HG03064 (cell line): Measurements from ENCODE around the gene CEL.

ENCODE experiments used
- ATAC-seq: cut with Tn5 transposase; IDR thresholded peaks from one replicate; pipeline ENCODE4 v1.9.1; 2021; ENCODE audit warnings: low read depth; ENCODE audit not compliant: unreplicated experiment

The CEL gene

GRCh38 chr9:133101356-133102189 lies 39.8 kb downstream of the CEL start:
- no peak for ATAC-seq

GRCh38 chr9:133102190-133103021 lies 40.6 kb downstream of the CEL start:
- no peak for ATAC-seq

- no peak for ATAC-seq
Observed at GRCh38 chr9:133103183-133103986, 41.6 kb downstream of the CEL start.

- ATAC-seq = no peak
Observed at GRCh38 chr9:133103987-133104505, 42.3 kb downstream of the CEL start.

DNA sequence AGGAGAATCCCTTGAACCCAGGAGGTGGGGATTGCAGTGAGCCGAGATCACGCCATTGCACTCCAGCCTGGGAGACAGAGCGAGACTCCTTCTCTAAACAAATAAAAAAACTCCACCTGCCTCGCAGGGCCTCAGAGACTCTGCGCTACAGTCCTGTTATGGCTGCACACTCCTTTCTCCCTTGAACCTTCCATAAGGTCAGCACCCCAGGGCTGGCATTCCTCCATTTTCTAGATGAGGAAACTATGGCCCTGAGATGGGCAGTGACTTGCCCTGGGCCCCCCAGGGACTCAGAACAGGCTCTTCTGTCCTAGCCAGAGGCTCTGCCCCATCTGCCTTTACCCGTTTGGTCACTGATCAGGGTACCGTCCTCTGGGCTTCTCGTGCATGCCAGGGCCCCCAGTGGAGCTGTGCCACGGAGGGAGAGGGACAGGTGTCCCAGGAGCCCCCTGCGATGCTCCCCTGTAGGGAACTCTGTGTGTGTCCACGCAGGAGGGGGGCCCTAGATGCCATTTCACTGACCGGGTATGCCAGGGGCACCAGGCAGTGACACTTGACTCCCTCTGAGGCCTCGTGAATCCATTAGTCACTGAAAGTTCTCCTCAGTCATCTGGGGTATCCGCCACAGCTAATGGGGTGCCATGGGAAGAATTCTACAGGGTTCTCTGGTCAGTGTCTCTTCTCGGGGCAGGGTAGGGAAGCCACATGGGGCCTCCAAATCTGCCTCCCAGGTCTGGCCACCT lies 43.1 kb downstream of the CEL start:
- no peak for ATAC-seq

DNA sequence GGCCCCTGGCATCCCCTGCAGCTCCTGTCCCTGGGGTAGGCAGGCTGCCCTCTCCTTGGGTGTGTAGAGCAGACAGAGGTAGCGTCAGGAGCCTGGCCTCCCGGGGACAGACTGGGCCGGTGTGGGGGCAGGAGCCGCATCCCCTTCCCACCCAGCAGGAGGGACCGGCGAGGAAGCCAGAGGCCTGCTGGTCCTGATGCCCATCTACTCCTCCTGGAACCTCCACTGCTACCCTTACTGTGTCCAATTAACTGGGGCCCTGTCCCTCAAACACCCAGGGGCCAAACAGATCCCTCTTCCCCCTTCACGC lies 43.6 kb downstream of the CEL start:
- ATAC-seq = no peak

- ATAC-seq = no peak
Observed at GRCh38 chr9:133106511-133107244, 44.9 kb downstream of the CEL start.

DNA sequence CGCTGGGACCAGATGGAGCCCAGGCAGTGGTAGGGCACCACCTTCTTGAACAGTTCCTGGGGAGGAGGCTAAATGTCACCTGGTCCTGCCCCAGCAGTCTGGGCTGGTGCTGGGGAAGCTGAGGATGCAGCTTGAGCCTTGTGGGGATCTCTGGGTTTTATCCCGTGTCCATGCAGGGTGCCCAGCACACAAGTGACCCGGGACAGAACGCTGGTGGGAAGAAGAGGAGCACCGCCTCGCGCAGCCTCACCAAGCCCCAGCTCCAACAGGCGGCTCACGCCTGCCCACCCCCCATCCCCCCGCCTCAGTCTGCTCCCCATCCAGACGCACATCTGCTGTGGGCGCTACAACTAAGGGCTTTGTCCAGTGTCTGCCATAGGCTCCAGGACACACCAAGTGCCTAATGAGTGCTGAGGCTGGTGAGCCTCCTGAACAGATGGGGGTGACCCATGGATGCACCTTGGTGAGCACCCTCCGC lies 45.5 kb downstream of the CEL start:
- ATAC-seq = no peak

GRCh38 chr9:133107961-133108793 lies 46.4 kb downstream of the CEL start:
- no peak for ATAC-seq

- ATAC-seq = no peak
Observed at GRCh38 chr9:133108794-133109641, 47.2 kb downstream of the CEL start.

DNA sequence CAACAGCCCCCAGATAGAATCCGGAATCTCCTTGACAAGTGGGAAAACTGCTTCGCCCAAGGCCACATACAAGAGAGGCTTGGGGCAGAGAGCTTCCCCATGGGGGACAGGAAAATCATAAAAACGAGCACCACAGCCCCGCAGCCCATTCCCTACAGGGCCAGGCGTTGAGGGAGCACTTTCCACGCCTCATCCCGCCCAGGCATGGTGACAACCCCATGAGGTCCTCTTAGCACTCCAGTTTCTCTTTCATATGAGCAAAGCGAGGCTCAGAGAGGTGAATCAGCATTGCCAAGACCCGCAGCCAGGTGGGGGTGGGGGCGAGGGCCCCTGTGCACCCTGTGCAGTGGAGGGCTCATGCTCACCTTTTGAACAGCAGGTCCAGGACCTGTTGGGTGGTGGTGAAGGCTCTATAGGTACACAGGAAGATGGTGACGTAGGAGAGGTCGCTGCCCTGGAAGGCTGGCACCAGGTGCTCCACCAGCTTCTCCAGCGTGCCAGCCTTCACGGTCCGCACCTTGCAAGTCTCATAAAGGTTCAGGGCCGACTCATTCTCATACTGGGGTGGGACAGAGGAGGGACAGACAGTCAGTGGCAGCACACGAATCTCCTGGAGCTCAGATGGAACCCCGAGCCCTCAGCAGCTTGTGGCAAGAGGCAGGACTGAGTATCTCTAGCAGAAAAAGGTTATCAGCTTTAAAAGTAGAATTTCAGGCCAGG lies 48.3 kb downstream of the CEL start:
- ATAC-seq = no peak

- no peak for ATAC-seq
Observed at GRCh38 chr9:133111808-133112662, 50.3 kb downstream of the CEL start.

- no peak for ATAC-seq
Observed at GRCh38 chr9:133112663-133113026, 50.9 kb downstream of the CEL start.

DNA sequence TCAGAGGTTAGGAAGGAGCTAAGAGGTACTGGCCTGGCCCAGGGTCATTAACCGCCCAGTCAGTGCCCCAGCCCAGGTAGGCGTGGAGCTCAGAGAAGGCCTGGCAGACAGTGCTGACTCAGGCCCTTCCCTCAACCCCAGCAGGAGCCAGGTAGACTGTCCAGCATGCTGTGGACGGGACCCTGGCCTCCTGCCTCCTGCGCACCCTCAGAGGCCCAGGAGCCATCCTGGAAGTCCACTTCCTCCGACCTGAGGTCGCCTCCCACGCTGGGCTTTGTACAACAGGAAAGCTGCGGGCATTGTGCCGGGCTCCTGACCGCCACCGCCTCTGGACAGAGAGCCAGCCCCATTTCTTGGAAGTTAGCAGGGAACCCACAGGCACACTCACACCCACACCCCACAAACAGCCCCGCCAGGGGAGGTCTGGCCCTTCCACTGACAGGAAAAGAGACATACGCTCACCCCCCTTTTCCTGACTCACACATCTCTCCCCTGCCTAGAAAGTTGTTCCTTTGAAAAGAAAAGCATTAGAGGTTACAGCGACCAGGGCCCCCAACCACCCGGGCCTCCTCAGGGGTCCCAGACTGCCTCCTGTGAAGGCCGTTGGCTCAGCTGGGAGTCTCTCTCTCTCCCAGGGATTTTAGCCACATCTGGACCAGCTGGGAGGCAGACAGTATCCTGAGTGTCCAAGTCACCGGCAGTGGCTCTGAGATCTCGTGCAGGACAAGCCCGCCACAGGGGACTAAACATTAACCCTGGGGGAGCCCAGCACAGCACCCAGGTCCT lies 51.6 kb downstream of the CEL start:
- no peak for ATAC-seq
